Natural killer cell (primary cell): ENCODE results near the gene DDX1. TPM values are rescaled to one million over a fixed set of nuclear protein-coding genes. Genes with fewer than 3 reads are reported as not detected.

ENCODE experiments used
- ATAC-seq, 3 donors: fragments of 150-1000 bp in 2 of 3; fragments of 200-7000 bp in 1 of 3; cut with Tn5 transposase; 1 replicate in 1 of 3; 2 replicates in 2 of 3; pipeline ENCODE4 v1.10.0; 2021; ENCODE audit warnings: mild to moderate bottlenecking in 2 of 3, moderate library complexity in 2 of 3
- DNase-seq, 2 donors: peaks; one replicate each; pipeline versions ENCODE4 v3.0.0 to v3.0.0-alpha.2; 2013 to 2021; ENCODE audit warnings: mixed read lengths in 1 of 2
- H3K27ac ChIP-seq: one replicate; pipeline ENCODE4 v1.5.1; 2013; ENCODE audit warnings: mild to moderate bottlenecking, low read length
- H3K27me3 ChIP-seq: one replicate; pipeline ENCODE4 v1.6.1; 2013; ENCODE audit warnings: low read length; ENCODE audit not compliant: control insufficient read depth, insufficient read depth
- H3K36me3 ChIP-seq: one replicate; pipeline ENCODE4 v1.6.1; 2013; ENCODE audit warnings: low read length; ENCODE audit not compliant: control insufficient read depth, insufficient read depth
- H3K4me1 ChIP-seq: one replicate; pipeline ENCODE4 v1.6.1; 2013; ENCODE audit warnings: low read length; ENCODE audit not compliant: control insufficient read depth, insufficient read depth
- H3K4me3 ChIP-seq: one replicate; pipeline ENCODE4 v1.5.1; 2013; ENCODE audit warnings: low read length
- H3K9me3 ChIP-seq: one replicate; pipeline ENCODE4 v1.6.1; 2013; ENCODE audit warnings: low read length; ENCODE audit not compliant: control insufficient read depth, insufficient read depth
- H3K27ac Mint-ChIP-seq, 2 donors: one replicate each; pipeline ENCODE4 v1.8.0; 2022; ENCODE audit warnings: mild to moderate bottlenecking in 2 of 2, mixed read lengths in 2 of 2, moderate library complexity in 1 of 2
- H3K27me3 Mint-ChIP-seq, 2 donors: one replicate each; pipeline ENCODE4 v1.8.0; 2022; ENCODE audit warnings: low read depth in 2 of 2, mixed read lengths in 2 of 2
- H3K36me3 Mint-ChIP-seq: one replicate; pipeline ENCODE4 v1.8.0; 2022; ENCODE audit warnings: mixed read lengths
- H3K4me1 Mint-ChIP-seq, 2 donors: one replicate each; pipeline ENCODE4 v1.8.0; 2022; ENCODE audit warnings: mixed read lengths in 2 of 2
- H3K4me3 Mint-ChIP-seq: one replicate; pipeline ENCODE4 v1.8.0; 2022; ENCODE audit warnings: mild to moderate bottlenecking, moderate library complexity, mixed read lengths
- H3K9me3 Mint-ChIP-seq, 2 donors: one replicate each; pipeline ENCODE4 v1.8.0; 2022; ENCODE audit warnings: mixed read lengths in 2 of 2
- CTCF ChIP-seq: fragments of 200-600 bp; IDR thresholded peaks from one replicate; pipeline ENCODE4 v1.8.0; 2022; ENCODE audit warnings: antibody characterized with exemption
- WGBS: methylation state at CpG from one replicate; pipeline ENCODE4 v1.1.7; 2013; ENCODE audit warnings: missing lambda C conversion rate; ENCODE audit not compliant: insufficient coverage; 5-methylcytosine and 5-hydroxymethylcytosine counted together
- intact Hi-C: fragments of 100-400 bp; cut with micrococcal nuclease; formaldehyde crosslinking; loops from one replicate; pipeline ENCODE4 v1.14.2; 2022
- total RNA-seq, 4 donors: library from RNA; stranded (reverse); fragments of 120-200 nt in 1 of 4; gene quantifications; one replicate each; pipeline versions ENCODE4 v1.2.3 to v1.2.4, GENCODE V29; 2013 to 2022

Gene DDX1
- total RNA-seq, 3 donors from 2014 or later (not counting 1 experiment from before 2014, with no cell fraction given), result 28.5 to 43.4 (median 37.2) TPM

GRCh38 chr2:15622614-15623480 is 31.2 kb downstream of the DDX1 start:
- Histone ChIP-seq H3K4me3 (no peak overlapping the region), H3K27ac (no peak overlapping the region), H3K9me3 (no peaks in the 10 kb centered on the region), H3K4me1 (no peaks in the 10 kb centered on the region), H3K27me3 (no peaks in the 10 kb centered on the region), H3K36me3 (peaks cover 86% of the 10 kb centered on the region)
- TF ChIP-seq CTCF, result no peak
- ATAC-seq (no peak), DNase-seq (no peak)
- H3K27ac Mint-ChIP-seq, result no peak overlapping the region
- H3K36me3 Mint-ChIP-seq, result peaks cover 14% of the 10 kb centered on the region
- H3K4me3 Mint-ChIP-seq, result no peak overlapping the region
- H3K27me3 Mint-ChIP-seq, result no peaks in the 10 kb centered on the region
- 100% methylated on average over 1 of the region's 3 CpGs for WGBS
- H3K4me1 Mint-ChIP-seq, result no peaks in the 10 kb centered on the region
- H3K9me3 Mint-ChIP-seq, result no peaks in the 10 kb centered on the region
- intact Hi-C loops, result no loop called here

GRCh38 chr2:15623481-15623796 is 31.8 kb downstream of the DDX1 start:
- Mint-ChIP-seq H3K27me3 (no peaks in the 10 kb centered on the region), H3K36me3 (peaks cover 14% of the 10 kb centered on the region), H3K4me3 (no peak overlapping the region), H3K9me3 (no peaks in the 10 kb centered on the region), H3K4me1 (no peaks in the 10 kb centered on the region), H3K27ac (no peak overlapping the region)
- DNase-seq, result no peak
- intact Hi-C loops, result no loop called here
- Histone ChIP-seq H3K4me3 (no peak overlapping the region), H3K4me1 (no peaks in the 10 kb centered on the region), H3K9me3 (no peaks in the 10 kb centered on the region), H3K36me3 (peaks cover 87% of the 10 kb centered on the region), H3K27me3 (no peaks in the 10 kb centered on the region), H3K27ac (no peak overlapping the region)
- 100% methylated on average over 1 of the region's 2 CpGs for WGBS
- TF ChIP-seq CTCF, result no peak
- no peak for ATAC-seq

GRCh38 chr2:15623898-15624541 is 32.4 kb downstream of the DDX1 start:
- no peak for ATAC-seq
- intact Hi-C loops, result no loop called here
- H3K4me1 Mint-ChIP-seq, result no peaks in the 10 kb centered on the region

More at GRCh38 chr2:15623898-15624541, 32.4 kb downstream of the DDX1 start:
- Mint-ChIP-seq H3K36me3 (peaks cover 14% of the 10 kb centered on the region), H3K4me3 (no peak overlapping the region), H3K9me3 (no peaks in the 10 kb centered on the region), H3K27ac (peak overlapping the region in 1 of 2 donors; percentile 13), H3K27me3 (no peaks in the 10 kb centered on the region)
- peaks cover 87% of the 10 kb centered on the region for H3K36me3 ChIP-seq
- no peaks in the 10 kb centered on the region for H3K9me3 ChIP-seq
- no peaks in the 10 kb centered on the region for H3K4me1 ChIP-seq
- no peak overlapping the region for H3K4me3 ChIP-seq
- DNase-seq, result no peak
- WGBS, result 75% methylated on average over 4 of the region's 4 CpGs
- no peak for TF ChIP-seq CTCF
- no peak overlapping the region for H3K27ac ChIP-seq
- H3K27me3 ChIP-seq, result no peaks in the 10 kb centered on the region
